ENCODE measurements around the gene MYOZ2. TPM values are rescaled to one million over a fixed set of nuclear protein-coding genes. Genes with fewer than 3 reads are reported as not detected.

MYOZ2 gene
- total and polyA plus RNA-seq, 9 donors: 165 to 256 (median 194) TPM

DNA sequence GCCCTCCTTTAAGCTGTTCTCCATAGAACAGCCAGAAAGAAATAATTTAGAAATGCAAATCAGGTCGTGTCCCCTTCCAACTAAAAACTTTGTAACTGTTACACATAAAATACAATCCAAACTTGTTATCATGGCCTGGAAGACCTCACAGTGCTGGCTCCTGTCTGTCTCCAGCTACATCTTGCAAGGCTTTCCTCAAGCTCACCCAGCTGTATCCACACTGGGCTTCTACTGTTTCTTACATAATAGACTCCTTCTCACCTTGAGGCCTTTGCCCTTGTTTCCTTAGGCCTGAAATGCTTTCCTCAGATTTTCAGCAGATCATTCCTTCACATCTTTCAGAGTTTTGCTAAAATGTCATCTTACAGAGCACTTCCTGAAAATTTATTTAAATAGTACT, 43.4 kb downstream of the MYOZ2 start:
- Histone ChIP-seq H3K27me3 (ENCODE audit: control insufficient read depth, insufficient read depth, low read length) (no peaks in the 10 kb centered on the region), H3K4me1 (ENCODE audit: control insufficient read depth, insufficient read depth, low read length) (no peaks in the 10 kb centered on the region), H3K9me3 (replicated peaks; ENCODE audit: control insufficient read depth, low read depth, low read length) (no peaks in the 10 kb centered on the region), H3K4me3 (ENCODE audit: low read length) (no peak overlapping the region), H3K36me3 (ENCODE audit: control insufficient read depth, insufficient read depth, low read length) (no peaks in the 10 kb centered on the region), H3K27ac (ENCODE audit: low read length) (no peak overlapping the region)
- DNase-seq: no peak
- WGBS (ENCODE audit: insufficient coverage): 100% methylated on average over 1 of the region's 1 CpG

DNA sequence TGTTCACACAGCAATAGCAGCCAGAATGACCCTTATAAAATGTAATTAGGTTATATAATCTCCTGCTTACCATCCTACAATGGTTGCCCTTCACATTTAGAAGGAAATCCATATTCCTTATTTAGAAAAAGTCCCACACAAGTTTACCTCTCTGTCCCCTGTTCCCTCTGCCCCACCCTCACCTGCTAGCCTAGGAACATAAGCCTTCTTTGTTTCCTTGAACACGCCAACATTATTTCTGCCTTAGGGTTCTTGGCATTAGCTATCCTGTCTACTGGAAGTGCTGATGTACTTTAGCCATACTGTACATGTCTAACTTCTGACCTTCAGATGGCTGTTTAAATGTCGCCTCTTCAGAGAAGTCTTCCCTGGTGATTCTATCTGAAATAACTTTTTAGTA, 48.5 kb downstream of the MYOZ2 start:
- no peak for DNase-seq
- 86% methylated on average over 1 of the region's 2 CpGs for WGBS (ENCODE audit: insufficient coverage)
- H3K4me3 ChIP-seq (ENCODE audit: low read length): no peak overlapping the region
- no peaks in the 10 kb centered on the region for H3K9me3 ChIP-seq (replicated peaks; ENCODE audit: control insufficient read depth, low read depth, low read length)
- no peaks in the 10 kb centered on the region for H3K4me1 ChIP-seq (ENCODE audit: control insufficient read depth, insufficient read depth, low read length)
- H3K27ac ChIP-seq (ENCODE audit: low read length): no peak overlapping the region
- H3K36me3 ChIP-seq (ENCODE audit: control insufficient read depth, insufficient read depth, low read length): peaks cover 2% of the 10 kb centered on the region
- no peaks in the 10 kb centered on the region for H3K27me3 ChIP-seq (ENCODE audit: control insufficient read depth, insufficient read depth, low read length)

DNA sequence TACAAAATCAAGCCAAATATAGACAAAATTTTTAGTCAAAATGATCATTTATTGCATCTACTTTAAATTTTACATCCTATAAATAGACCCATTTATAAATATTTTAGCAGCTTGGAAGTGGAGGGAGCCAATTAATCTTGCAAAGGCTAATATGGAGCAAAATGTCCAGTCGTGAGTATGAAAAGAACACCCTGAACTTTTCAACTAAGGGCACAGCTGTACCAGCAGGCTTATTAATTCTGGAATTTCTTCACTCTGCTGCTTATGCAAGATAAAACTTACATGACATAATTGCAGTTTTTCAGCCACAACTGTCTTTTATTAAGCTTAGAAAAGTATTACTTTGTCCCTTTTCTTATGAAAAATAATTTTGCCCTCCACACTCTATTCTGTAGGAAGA, 54.0 kb downstream of the MYOZ2 start:
- Histone ChIP-seq H3K27ac (ENCODE audit: low read length) (no peak overlapping the region), H3K4me1 (ENCODE audit: control insufficient read depth, insufficient read depth, low read length) (no peaks in the 10 kb centered on the region), H3K27me3 (ENCODE audit: control insufficient read depth, insufficient read depth, low read length) (no peaks in the 10 kb centered on the region), H3K4me3 (ENCODE audit: low read length) (no peak overlapping the region), H3K9me3 (replicated peaks; ENCODE audit: control insufficient read depth, low read depth, low read length) (no peaks in the 10 kb centered on the region), H3K36me3 (ENCODE audit: control insufficient read depth, insufficient read depth, low read length) (no peaks in the 10 kb centered on the region)
- WGBS (ENCODE audit: insufficient coverage): 38% methylated on average over 1 of the region's 1 CpG
- peak; percentile 44 for DNase-seq

DNA sequence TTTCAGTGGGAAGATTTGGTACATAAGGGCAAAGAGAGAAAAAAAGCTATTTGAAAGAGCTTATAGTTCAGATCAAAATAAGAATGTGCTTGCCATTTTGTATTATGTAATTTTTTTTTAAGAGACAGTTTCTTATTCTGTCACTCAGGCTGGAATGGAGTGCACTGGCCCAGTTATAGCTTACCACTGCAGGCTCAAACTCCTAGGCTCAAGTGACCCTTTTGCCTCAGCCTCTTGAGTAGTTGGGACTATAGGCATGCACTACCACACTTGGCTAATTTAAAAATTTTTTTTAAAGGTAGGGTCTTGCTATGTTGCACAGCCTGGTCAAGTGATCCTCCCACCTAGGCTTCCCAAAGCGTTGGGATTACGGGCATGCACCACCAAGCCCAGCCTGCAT, 54.7 kb downstream of the MYOZ2 start:
- no peak overlapping the region for H3K27ac ChIP-seq (ENCODE audit: low read length)
- no peaks in the 10 kb centered on the region for H3K36me3 ChIP-seq (ENCODE audit: control insufficient read depth, insufficient read depth, low read length)
- WGBS (ENCODE audit: insufficient coverage): no CpG with 5 or more reads among the region's 2 CpGs
- H3K4me1 ChIP-seq (ENCODE audit: control insufficient read depth, insufficient read depth, low read length): no peaks in the 10 kb centered on the region
- H3K4me3 ChIP-seq (ENCODE audit: low read length): no peak overlapping the region
- DNase-seq: no peak
- no peaks in the 10 kb centered on the region for H3K9me3 ChIP-seq (replicated peaks; ENCODE audit: control insufficient read depth, low read depth, low read length)
- H3K27me3 ChIP-seq (ENCODE audit: control insufficient read depth, insufficient read depth, low read length): no peaks in the 10 kb centered on the region

DNA sequence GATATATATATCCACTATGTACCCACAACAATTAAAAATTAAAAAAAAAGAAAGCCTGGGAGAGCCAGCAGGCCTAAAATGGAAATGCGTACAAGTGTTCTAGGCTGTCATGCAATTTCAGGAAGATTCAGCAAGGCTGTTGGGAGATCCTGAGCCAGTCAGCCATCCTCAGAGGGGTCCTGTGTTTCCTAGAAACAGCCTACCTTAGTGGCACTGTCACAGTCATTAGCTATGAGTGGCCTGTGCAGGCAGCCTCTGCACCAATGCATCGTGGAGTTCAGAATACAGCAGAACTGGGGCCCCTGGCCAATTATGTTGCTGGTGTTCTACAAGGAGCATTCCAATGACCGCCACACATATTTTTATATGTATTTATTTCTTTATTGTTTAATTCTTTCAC, 55.9 kb downstream of the MYOZ2 start:
- Histone ChIP-seq H3K4me3 (ENCODE audit: low read length) (no peak overlapping the region), H3K36me3 (ENCODE audit: control insufficient read depth, insufficient read depth, low read length) (no peaks in the 10 kb centered on the region), H3K27ac (ENCODE audit: low read length) (no peak overlapping the region), H3K9me3 (replicated peaks; ENCODE audit: control insufficient read depth, low read depth, low read length) (no peaks in the 10 kb centered on the region), H3K27me3 (ENCODE audit: control insufficient read depth, insufficient read depth, low read length) (no peaks in the 10 kb centered on the region), H3K4me1 (ENCODE audit: control insufficient read depth, insufficient read depth, low read length) (no peaks in the 10 kb centered on the region)
- no peak for DNase-seq
- WGBS (ENCODE audit: insufficient coverage): 100% methylated on average over 1 of the region's 3 CpGs

DNA sequence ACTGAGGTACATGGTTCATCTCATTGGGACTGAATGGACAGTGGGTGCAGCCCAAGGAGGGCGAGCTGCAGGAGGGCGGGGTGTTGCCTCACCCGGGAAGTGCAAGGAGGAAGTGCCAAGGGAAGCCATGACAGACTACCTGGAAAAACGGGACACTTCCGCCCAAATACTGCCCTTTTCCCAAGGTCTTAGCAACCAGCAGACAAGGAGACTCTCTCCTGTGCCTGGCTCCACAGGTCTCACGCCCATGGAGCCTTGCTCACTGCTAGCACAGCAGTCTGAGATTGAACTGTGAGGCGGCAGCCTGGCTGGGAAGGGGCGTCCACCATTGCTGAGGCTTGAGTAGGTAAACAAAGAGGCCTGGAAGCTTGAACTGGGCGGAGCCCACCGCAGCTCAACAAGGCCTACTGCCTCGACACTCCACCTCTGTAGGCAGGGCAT, 62.2 kb downstream of the MYOZ2 start:
- Histone ChIP-seq H3K27me3 (ENCODE audit: control insufficient read depth, insufficient read depth, low read length) (no peaks in the 10 kb centered on the region), H3K9me3 (replicated peaks; ENCODE audit: control insufficient read depth, low read depth, low read length) (no peaks in the 10 kb centered on the region), H3K36me3 (ENCODE audit: control insufficient read depth, insufficient read depth, low read length) (no peaks in the 10 kb centered on the region), H3K4me3 (ENCODE audit: low read length) (no peak overlapping the region), H3K4me1 (ENCODE audit: control insufficient read depth, insufficient read depth, low read length) (no peaks in the 10 kb centered on the region), H3K27ac (ENCODE audit: low read length) (no peak overlapping the region)
- DNase-seq: no peak
- 89% methylated on average over 9 of the region's 11 CpGs for WGBS (ENCODE audit: insufficient coverage)

DNA sequence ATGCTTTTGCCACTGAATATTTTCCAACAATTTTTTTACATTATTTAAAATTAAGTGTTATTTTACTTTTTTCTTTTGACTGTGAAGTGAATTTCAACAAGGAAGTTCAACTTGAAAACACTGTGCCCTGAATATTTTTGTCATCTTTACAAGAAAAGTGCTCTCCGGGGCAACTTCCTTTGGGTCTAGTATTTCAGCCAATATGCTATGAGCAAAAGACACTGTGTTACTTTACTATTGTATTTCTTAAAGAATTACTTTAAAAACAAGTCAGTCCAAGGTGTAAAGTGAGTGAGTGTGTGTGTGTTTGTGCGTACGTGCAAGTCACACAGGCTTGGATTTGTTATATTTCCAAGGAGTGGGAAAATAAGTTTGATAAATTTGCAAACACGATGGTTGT, 69.3 kb downstream of the MYOZ2 start:
- no peaks in the 10 kb centered on the region for H3K4me1 ChIP-seq (ENCODE audit: control insufficient read depth, insufficient read depth, low read length)
- WGBS (ENCODE audit: insufficient coverage): no CpG with 5 or more reads among the region's 4 CpGs
- DNase-seq: peak; percentile 48
- H3K27ac ChIP-seq (ENCODE audit: low read length): no peak overlapping the region
- no peaks in the 10 kb centered on the region for H3K9me3 ChIP-seq (replicated peaks; ENCODE audit: control insufficient read depth, low read depth, low read length)
- H3K36me3 ChIP-seq (ENCODE audit: control insufficient read depth, insufficient read depth, low read length): no peaks in the 10 kb centered on the region
- H3K4me3 ChIP-seq (ENCODE audit: low read length): no peak overlapping the region
- no peaks in the 10 kb centered on the region for H3K27me3 ChIP-seq (ENCODE audit: control insufficient read depth, insufficient read depth, low read length)

DNA sequence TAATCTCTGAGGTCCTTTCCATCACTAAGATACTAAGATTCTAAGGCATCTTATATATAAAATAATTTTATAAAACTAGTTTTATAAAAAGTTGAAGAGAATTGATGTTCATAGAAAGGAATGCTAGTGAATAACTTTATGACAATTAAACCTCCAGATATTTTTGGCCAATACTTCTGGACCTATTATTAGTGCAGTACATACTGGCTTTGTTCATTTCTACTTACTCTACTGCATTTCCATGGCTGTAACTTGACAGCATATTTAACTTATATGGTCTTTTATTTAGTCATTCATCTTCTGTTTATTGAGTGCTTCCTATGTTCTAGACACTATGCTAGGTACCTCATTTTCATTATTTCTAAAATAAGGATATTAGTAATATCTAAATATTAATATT, 70.1 kb downstream of the MYOZ2 start:
- H3K9me3 ChIP-seq (replicated peaks; ENCODE audit: control insufficient read depth, low read depth, low read length): no peaks in the 10 kb centered on the region
- no peak overlapping the region for H3K4me3 ChIP-seq (ENCODE audit: low read length)
- no peaks in the 10 kb centered on the region for H3K27me3 ChIP-seq (ENCODE audit: control insufficient read depth, insufficient read depth, low read length)
- DNase-seq: no peak
- no peak overlapping the region for H3K27ac ChIP-seq (ENCODE audit: low read length)
- H3K36me3 ChIP-seq (ENCODE audit: control insufficient read depth, insufficient read depth, low read length): no peaks in the 10 kb centered on the region
- no peaks in the 10 kb centered on the region for H3K4me1 ChIP-seq (ENCODE audit: control insufficient read depth, insufficient read depth, low read length)

DNA sequence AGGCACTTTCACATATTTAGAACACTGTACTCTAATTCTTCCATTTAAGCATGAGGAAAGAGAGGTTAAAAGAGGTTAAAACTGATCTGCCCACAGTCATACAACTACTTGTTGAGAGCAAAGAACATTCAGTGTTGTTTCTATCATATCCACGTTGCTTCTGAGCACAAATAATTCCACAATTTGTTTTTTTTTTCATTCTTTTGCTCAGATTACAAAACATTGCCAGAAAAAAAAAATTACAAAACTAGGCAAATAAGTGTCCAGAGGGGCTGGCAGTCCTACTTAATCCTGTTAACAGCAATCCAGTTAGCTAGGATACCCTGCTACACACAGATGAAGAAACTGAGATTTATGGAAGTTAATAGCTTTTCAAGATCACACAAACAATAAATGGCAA, 70.5 kb downstream of the MYOZ2 start:
- H3K4me1 ChIP-seq (ENCODE audit: control insufficient read depth, insufficient read depth, low read length): no peaks in the 10 kb centered on the region
- H3K4me3 ChIP-seq (ENCODE audit: low read length): no peak overlapping the region
- H3K9me3 ChIP-seq (replicated peaks; ENCODE audit: control insufficient read depth, low read depth, low read length): no peaks in the 10 kb centered on the region
- WGBS (ENCODE audit: insufficient coverage): 17% methylated on average over 1 of the region's 1 CpG
- H3K36me3 ChIP-seq (ENCODE audit: control insufficient read depth, insufficient read depth, low read length): no peaks in the 10 kb centered on the region
- no peak for DNase-seq
- no peaks in the 10 kb centered on the region for H3K27me3 ChIP-seq (ENCODE audit: control insufficient read depth, insufficient read depth, low read length)
- H3K27ac ChIP-seq (ENCODE audit: low read length): no peak overlapping the region

DNA sequence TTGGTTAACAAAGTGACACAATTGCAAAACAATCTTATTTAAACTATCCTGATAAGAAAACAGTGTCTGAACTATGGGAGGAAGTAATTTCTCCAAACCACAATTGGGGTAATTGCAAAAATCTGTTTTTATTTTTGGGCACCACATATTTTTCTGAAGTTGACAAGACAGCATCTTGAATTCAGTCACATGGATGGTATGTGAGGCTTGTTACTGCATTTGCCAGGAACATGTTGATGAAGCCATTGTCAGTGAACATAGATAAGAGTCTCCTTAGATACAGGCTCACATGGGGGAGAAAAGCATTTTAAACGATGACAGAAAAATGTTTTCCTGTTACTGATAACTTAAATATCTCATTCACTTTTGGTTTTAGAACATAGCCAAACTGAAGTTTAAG, 71.4 kb downstream of the MYOZ2 start:
- no CpG with 5 or more reads among the region's 1 CpG for WGBS (ENCODE audit: insufficient coverage)

DNA sequence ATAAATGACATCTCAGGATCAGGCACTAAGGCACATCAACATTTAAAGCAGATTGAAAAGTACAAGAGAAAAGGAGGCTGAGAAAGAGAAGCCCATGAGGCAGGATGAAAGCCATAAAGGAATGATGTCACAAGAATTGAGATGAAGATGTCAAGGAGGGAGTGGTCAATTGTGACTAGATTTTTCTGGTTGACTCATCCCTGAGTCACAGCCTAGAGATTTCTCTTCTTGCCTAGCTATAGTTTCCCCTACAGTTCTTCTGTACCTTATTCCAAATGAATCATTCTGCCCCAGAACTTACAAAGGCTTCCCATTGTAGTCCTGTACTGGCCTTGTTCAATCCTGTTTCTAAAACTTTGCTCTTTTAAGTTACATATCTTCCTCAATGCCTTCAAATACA, 73.4 kb downstream of the MYOZ2 start:
- no peak for DNase-seq
- Histone ChIP-seq H3K36me3 (ENCODE audit: control insufficient read depth, insufficient read depth, low read length) (no peaks in the 10 kb centered on the region), H3K9me3 (replicated peaks; ENCODE audit: control insufficient read depth, low read depth, low read length) (no peaks in the 10 kb centered on the region), H3K27me3 (ENCODE audit: control insufficient read depth, insufficient read depth, low read length) (no peaks in the 10 kb centered on the region), H3K4me3 (ENCODE audit: low read length) (no peak overlapping the region), H3K27ac (ENCODE audit: low read length) (no peak overlapping the region), H3K4me1 (ENCODE audit: control insufficient read depth, insufficient read depth, low read length) (peaks cover 4% of the 10 kb centered on the region)

More for the DNA sequence above, 71.4 kb downstream of the MYOZ2 start:
- Histone ChIP-seq H3K27ac (ENCODE audit: low read length) (no peak overlapping the region), H3K36me3 (ENCODE audit: control insufficient read depth, insufficient read depth, low read length) (no peaks in the 10 kb centered on the region), H3K4me3 (ENCODE audit: low read length) (no peak overlapping the region), H3K27me3 (ENCODE audit: control insufficient read depth, insufficient read depth, low read length) (no peaks in the 10 kb centered on the region), H3K9me3 (replicated peaks; ENCODE audit: control insufficient read depth, low read depth, low read length) (no peaks in the 10 kb centered on the region), H3K4me1 (ENCODE audit: control insufficient read depth, insufficient read depth, low read length) (no peaks in the 10 kb centered on the region)
- DNase-seq: no peak
